ENCODE data around the gene OSM.

The OSM gene

DNA sequence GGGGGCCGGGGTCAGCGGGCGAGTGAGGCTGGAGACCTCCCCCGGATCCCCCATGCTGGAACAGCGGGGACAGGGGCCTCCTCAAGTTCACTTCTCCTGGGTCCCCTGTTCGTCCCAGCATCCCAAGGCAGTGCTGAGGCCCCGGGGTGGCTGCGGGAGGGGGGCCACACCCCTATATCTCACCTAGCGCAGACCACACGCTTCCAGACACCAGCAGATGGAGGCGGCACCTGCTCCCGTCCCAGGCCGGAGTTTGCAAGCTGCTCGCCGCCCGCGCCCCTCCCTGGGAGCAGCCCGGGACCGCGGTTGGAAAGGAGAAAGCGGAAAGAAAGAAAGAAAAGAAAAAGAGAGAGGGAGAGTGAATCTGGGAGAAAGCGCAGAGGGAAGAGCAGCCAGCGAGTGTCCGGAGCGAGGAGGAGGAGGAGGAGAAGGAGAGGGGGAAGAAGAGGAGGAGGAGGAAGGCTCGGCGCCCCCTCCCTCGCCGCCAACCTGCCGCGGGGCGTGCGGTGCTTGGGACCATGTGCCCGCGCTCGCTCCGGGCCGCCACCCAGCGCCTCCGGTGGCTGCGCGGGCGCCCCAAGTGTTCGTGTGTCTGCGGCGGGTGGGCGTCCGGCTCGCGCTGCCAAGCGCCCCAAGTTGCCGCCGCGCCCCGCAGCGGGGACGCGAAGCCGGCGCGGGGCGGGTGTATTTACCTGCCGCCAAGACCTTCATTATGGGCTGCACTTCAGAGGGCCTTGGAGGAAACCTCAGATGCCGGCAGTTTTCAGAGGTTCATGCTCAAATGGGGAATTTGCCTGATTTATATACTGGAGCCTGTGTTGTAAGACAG is 20.5 kb downstream of the OSM start, which contains the start of gene LIF:
Gene LIF, minus strand, starts transcription at position 775 of the 829 bp plus-strand sequence. Its CDS starts 64 bp downstream, at position 711.
- peak; percentile 60 for DNase-seq (ENCODE audit: insufficient read length)
- no peak for TF ChIP-seq TAF1 (IDR thresholded peaks at IDR 0.05; ENCODE audit: borderline replicate concordance, low read depth, low read length)
- TF ChIP-seq POLR2A (IDR thresholded peaks at IDR 0.05; ENCODE audit: low read depth, low read length): no peak
- TF ChIP-seq POLR2AphosphoS5 (IDR thresholded peaks at IDR 0.05; ENCODE audit: low read depth, low read length): no peak
- FAIRE-seq: peak; percentile 42

DNA sequence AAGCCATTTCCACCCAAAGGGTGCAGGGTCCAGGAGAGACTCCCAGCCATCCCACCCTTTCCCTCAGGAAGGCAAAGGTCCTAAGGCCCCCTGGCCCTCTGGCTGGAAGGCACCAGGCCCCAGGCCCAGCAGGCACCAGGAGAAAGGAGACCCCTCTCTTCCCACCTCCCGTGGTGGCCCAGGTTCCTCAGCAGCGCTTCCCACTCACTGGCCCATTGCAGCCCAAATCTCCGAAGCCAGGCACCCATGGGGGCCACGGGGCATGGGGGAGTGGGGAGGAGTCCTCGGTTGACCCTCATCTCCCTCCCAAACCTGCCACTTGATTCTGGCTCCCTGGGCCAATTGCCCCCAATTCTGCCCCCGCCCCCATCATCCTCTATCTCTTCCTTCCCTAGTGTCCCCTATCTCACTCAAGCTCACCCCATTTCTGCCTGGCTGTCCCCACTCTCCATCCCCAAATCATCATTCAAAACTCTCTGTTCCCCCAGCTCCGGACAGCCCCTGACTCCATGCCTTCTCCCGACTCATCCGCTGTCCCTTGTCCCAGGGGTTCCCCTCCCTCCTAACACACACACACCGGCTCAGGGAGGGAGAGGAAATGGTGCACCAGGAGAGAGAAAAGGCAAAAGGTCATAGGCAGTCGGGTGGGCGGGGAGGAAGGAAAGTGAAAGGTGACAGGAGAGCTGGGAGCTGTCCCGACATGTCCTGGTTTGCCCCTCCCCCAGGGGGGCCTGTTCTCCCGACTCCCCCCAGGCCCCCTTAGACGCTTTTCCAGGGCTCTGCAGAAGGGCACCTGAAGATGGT is 21.3 kb downstream of the OSM start:
- TF ChIP-seq POLR2A (IDR thresholded peaks at IDR 0.05; ENCODE audit: low read depth, low read length) (no peak), POLR2AphosphoS5 (IDR thresholded peaks at IDR 0.05; ENCODE audit: low read depth, low read length) (no peak), TAF1 (IDR thresholded peaks at IDR 0.05; ENCODE audit: borderline replicate concordance, low read depth, low read length) (no peak)
- FAIRE-seq (no peak), DNase-seq (ENCODE audit: insufficient read length) (no peak)

DNA sequence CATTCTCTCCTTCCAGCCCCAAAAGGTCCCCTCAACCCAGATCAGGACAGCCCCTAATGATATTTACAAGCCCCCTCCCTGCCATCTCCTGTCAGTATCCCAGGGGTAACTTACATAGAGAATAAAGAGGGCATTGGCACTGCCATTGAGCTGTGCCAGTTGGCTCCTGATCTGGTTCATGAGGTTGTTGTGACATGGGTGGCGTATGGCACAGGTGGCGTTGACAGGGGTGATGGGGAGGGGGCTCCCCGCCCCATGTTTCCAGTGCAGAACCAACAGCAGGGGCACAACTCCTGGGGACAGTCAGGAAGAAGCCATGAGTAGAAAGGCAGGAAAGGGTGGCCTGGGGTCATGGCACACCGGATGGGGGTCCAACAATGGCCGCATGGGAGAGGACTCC is 22.0 kb downstream of the OSM start:
- no peak for DNase-seq (ENCODE audit: insufficient read length)
- TF ChIP-seq POLR2A (IDR thresholded peaks at IDR 0.05; ENCODE audit: low read depth, low read length) (no peak), POLR2AphosphoS5 (IDR thresholded peaks at IDR 0.05; ENCODE audit: low read depth, low read length) (no peak), TAF1 (IDR thresholded peaks at IDR 0.05; ENCODE audit: borderline replicate concordance, low read depth, low read length) (no peak)
- FAIRE-seq: no peak

- DNase-seq (ENCODE audit: insufficient read length) (no peak), FAIRE-seq (no peak)
Measured at GRCh38 chr22:30244066-30244465, 22.6 kb downstream of the OSM start.

DNA sequence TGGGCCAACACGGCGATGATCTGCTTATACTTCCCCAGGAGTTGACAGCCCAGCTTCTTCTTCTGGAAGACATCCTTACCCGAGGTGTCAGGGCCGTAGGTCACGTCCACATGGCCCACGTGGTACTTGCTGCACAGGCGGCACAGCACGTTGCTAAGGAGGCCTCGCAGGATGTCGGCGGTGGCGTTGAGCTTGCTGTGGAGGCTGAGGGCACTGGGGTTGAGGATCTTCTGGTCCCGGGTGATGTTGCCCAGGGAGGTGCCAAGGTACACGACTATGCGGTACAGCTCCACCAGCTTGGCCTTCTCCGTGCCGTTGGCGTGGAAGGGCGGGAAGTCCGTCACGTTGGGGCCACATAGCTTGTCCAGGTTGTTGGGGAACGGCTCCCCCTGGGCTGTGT is 23.0 kb downstream of the OSM start:
- DNase-seq (ENCODE audit: insufficient read length): no peak
- TF ChIP-seq TAF1 (IDR thresholded peaks at IDR 0.05; ENCODE audit: borderline replicate concordance, low read depth, low read length): no peak
- no peak for TF ChIP-seq POLR2AphosphoS5 (IDR thresholded peaks at IDR 0.05; ENCODE audit: low read depth, low read length)
- no peak for TF ChIP-seq POLR2A (IDR thresholded peaks at IDR 0.05; ENCODE audit: low read depth, low read length)
- no peak for FAIRE-seq

More at GRCh38 chr22:30244066-30244465, 22.6 kb downstream of the OSM start:
- TF ChIP-seq TAF1 (IDR thresholded peaks at IDR 0.05; ENCODE audit: borderline replicate concordance, low read depth, low read length): no peak
- no peak for TF ChIP-seq POLR2AphosphoS5 (IDR thresholded peaks at IDR 0.05; ENCODE audit: low read depth, low read length)
- no peak for TF ChIP-seq POLR2A (IDR thresholded peaks at IDR 0.05; ENCODE audit: low read depth, low read length)

- DNase-seq (ENCODE audit: insufficient read length): no peak
- no peak for FAIRE-seq
- no peak for TF ChIP-seq POLR2A (IDR thresholded peaks at IDR 0.05; ENCODE audit: low read depth, low read length)
- no peak for TF ChIP-seq POLR2AphosphoS5 (IDR thresholded peaks at IDR 0.05; ENCODE audit: low read depth, low read length)
- no peak for TF ChIP-seq TAF1 (IDR thresholded peaks at IDR 0.05; ENCODE audit: borderline replicate concordance, low read depth, low read length)
Measured at GRCh38 chr22:30241576-30242371, 24.9 kb downstream of the OSM start.

- TF ChIP-seq POLR2A (IDR thresholded peaks at IDR 0.05; ENCODE audit: low read depth, low read length) (no peak), POLR2AphosphoS5 (IDR thresholded peaks at IDR 0.05; ENCODE audit: low read depth, low read length) (no peak), TAF1 (IDR thresholded peaks at IDR 0.05; ENCODE audit: borderline replicate concordance, low read depth, low read length) (no peak)
- FAIRE-seq (no peak), DNase-seq (ENCODE audit: insufficient read length) (no peak)
Measured at GRCh38 chr22:30240541-30241417, 25.9 kb downstream of the OSM start.

DNA sequence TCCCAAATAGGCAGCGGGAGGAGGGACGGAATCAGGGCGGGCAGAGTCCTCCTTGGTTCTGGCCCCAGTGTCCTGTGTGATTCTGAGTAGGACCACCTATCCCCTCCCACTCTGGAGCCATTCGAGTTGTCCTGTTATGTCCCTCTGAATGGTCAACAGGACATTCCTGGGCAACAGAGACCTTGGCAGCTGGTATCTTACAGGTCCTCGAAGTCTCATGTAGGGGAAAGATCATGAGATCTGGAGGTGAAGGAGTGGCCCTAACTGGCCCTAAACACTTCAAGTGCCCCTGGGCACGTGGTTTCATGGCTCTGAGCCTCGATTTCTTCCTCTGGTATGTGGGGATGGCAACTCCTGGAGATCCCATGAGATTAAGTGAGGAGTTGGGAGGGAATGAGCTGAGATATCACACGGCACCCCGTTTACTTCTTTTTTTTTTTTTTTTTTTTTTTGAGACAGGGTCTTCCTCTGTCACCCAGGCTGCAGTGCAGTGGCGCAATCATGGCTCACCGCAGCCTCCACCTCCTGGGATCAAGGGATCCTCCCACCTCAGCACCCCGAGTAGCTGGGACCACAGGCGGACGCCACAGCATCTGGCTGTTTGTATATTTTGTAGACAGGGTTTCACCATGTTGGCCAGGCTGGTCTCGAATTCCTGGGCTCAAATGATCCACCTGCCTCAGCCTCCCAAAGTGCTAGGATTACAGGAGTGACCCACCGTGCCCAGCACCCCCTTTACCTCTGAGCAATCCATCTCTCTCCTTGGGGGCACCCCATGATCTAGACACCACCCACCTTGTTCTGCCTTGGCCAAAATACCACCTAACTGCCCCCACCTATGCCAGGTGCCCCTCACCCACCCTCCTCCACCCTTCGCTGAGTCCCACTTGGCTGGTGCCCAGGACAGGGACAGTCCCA is 26.9 kb downstream of the OSM start:
- TF ChIP-seq TAF1 (IDR thresholded peaks at IDR 0.05; ENCODE audit: borderline replicate concordance, low read depth, low read length) (no peak), POLR2A (IDR thresholded peaks at IDR 0.05; ENCODE audit: low read depth, low read length) (no peak), POLR2AphosphoS5 (IDR thresholded peaks at IDR 0.05; ENCODE audit: low read depth, low read length) (no peak)
- no peak for FAIRE-seq

DNA sequence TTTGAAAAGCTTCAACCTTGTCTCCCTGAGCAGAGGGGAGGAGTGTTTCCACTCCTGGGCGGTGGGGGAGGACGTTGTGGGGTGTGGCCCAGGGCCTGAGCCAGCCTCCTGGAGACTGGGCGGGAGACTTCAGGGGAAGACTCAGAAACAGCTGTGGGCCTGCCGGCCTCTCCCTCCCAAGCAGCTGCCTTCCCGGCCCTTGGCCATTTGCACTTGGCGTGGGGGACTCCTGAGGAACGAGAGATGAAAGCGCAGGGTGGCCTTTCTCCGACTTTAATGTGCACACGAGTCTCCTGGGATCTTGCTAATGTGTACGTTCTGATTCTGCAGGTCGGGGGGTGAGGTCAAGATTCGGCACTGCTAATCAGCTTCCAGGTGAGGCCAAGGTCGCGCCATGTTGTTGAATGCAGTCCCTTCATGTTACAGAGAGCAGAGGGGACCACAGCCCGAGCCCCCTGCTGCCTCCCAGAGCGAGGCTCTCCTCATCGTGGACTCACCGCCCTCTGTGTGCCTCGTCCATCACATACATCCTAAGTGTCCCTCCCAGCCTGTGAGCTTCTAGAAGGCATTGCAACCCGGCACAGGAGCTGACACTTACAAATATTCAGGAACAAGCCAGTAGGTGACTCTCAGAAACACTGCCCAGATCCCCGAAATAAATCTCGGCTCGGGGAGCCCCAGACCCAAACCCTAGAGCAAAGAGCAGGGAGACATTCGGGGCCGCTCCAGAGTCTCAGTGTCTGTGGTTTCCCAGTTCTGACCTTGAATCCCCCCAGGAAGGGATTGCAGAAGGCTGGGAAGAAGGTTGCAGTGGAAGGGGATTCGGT is 27.8 kb downstream of the OSM start:
- FAIRE-seq (no peak), DNase-seq (ENCODE audit: insufficient read length) (no peak)
- TF ChIP-seq POLR2AphosphoS5 (IDR thresholded peaks at IDR 0.05; ENCODE audit: low read depth, low read length) (no peak), TAF1 (IDR thresholded peaks at IDR 0.05; ENCODE audit: borderline replicate concordance, low read depth, low read length) (no peak), POLR2A (IDR thresholded peaks at IDR 0.05; ENCODE audit: low read depth, low read length) (no peak)

More for the DNA sequence above, 26.9 kb downstream of the OSM start:
- DNase-seq (ENCODE audit: insufficient read length): no peak

Data from GM12892 (cell line).